Endometrium (tissue), 2 donors: Measurements from ENCODE around the gene HMGCS1.
"Not testable (repeated sequence)": the region's sequence is repeated elsewhere in the genome, so short reads cannot be mapped to it uniquely, and the experiment has no call there.

Experiments used
- FAIRE-seq: peaks from 2 replicates; lab custom pipeline; 2012; peaks lifted over from hg19 to GRCh38; lab: Jason Lieb, UNC
- donor health status: control.
- donor health status: control.

HMGCS1 gene

DNA sequence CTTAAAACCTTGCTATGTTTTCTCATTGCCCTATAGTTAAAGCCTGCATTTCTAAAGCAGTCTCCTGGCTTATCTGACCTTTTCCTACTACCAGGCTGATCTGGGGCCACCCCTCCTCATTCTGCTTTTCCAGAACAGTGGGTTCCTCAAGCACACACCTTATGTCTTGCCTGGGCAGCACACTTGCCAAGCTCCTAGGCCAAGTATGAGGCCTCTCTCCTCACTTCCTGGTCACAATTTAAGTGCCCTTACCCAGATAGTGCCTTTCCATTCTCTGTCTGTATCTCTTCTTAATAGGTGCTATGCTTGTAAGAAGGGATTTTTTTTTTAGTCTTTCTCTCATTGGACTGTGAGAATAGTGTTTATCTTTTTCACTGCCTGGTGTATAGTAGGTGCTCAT is 39.7 kb downstream of the HMGCS1 start:
- no peak for FAIRE-seq

DNA sequence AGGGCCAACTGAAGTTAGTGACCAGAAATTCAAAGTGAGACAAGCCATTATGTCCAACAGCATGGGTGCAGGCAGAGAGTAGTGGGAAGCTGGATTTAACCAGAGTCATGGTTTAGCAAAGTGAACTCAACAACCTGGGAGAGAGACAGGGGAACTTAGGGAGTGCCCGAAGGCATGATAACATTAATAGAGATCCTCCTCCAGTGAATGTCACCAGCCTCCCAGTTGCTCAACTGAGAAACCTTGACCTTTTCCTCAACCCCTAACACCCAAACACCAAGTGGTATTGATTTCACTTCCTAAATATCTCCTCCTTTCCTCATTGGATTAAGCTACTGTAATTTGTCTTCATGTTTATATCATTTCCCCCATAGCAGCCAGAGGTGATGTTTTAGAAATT is 42.6 kb downstream of the HMGCS1 start:
- no peak for FAIRE-seq

DNA sequence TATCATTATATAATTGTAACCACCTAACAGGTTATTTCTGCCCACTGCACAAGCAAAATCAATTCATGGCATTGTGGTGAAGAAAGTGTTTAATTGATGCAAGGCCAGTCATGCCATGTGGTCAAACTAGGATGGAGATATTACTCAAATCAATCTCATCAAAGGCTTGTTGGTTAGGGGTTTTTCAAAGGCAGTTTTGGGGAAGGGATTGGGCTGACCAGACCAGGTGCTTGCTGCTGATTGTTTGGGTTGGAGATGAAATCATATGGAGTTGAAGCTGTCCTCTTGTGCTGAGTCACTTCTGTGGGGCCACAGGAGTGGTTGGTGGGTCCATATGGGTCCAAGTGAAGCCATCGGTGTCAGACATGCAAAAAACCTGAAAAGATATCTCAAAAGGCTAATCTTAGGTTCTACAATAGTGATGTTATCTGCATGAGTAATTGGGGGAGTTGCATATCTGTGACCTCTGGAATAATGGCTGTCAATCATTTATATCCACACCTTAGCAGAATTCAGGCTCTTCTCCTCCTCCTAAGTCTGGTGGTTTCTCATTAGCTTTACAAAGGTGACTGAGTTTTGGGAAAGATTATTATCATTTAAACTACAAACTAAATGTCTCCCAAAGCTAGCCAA is 44.9 kb downstream of the HMGCS1 start:
- FAIRE-seq: no peak

DNA sequence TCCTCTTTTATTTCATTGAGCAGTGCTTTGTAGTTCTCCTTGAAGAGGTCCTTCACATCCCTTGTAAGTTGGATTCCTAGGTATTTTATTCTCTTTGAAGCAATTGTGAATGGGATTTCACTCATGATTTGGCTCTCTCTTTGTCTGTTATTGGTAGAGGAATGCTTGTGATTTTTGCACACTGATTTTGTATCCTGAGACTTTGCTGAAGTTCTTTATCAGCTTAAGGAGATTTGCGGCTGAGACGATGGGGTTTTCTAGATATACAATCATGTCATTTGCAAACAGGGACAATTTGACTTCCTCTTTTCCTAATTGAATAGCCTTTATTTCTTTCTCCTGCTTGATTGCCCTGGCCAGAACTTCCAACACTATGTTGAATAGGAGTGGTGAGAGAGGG is 50.9 kb downstream of the HMGCS1 start:
- FAIRE-seq: not testable (repeated sequence)

DNA sequence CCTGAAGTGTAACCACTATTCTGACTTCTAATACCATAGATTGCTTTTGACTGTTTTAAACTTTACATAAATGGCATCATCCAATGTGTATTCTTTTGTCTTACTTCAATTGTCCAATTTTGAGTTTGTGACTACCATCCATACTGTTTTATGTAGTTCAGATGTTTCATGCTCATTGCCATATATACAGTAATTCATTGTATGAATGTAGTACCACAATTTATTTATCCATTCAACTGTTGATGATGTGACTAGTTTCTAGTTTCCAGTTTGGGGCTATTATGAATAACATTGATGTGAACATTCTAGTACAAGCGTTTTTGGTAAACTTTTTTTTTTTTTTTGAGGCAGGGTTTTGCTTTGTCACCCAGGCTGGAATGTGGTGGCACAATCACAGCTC is 55.1 kb downstream of the HMGCS1 start:
- no peak for FAIRE-seq

DNA sequence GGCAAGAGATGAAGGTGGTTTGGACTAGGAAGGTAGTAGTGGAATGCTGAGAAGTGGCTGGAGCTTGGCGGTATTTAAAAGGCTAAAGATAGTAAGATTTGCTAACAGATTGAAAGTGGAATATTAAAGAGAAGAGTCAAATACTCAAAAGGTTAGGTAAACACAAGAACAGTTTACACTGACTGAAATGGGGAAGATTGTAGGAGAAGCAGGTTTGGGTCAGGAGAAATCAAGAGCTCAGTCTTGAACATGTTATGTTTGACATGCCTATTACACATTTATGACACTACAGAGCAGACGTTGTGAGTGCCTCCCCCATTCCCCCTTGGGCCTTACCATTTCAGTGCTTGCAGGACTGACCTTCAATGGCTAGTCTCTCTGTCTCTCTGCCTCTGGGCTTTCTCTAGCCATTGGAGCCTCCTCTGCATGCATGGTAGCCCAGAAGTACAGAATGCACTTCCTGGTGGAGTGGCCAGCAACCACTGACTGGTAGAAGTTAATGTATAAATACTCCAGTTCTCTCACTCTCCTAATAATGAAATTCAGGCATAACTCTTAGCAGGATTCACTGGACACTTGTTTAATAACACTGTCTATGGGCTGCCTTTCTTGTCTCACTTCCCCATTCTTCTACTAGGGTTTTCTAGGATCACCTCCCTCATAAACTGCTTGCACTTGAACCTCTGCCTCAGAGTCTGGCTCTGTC is 56.8 kb downstream of the HMGCS1 start:
- FAIRE-seq: no peak

DNA sequence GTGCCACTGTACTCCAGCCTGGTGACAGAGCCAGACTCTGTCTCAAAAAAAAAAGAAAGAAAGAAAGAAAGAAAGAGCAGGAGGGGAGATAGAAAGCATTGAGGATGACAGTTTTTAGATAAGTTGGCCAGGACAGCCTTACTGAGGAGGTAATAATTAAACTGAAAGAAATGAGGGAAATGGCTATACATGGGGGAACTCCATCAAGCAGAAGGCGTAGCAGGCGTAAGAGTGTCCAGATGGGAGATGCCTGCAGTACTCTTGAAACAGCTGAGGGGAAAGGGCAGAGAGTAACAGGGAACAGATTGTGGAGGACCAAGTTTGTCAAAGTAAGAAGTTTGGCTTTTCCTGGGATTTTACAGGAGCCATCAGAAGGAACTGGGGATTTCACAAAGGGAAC is 57.5 kb downstream of the HMGCS1 start:
- FAIRE-seq: no peak

DNA sequence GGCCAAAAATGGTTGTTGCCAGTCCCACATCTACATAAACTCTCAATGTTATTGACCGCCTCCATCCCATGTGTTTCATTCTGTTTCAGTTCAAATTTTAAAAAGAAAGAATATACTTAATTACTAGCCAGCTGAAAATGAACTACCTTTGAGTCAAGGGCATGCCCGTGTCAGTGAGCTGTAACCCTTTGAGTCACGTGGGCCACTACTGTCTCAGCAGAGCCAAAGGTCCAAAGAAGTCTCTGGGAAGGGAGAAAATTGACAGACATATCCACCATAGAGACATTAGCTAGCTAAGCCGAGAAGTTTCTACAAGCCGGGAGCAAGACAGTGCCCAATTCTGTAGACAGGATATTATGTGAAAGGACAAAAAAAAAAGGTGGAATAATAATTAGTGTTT is 61.5 kb downstream of the HMGCS1 start:
- FAIRE-seq: no peak

DNA sequence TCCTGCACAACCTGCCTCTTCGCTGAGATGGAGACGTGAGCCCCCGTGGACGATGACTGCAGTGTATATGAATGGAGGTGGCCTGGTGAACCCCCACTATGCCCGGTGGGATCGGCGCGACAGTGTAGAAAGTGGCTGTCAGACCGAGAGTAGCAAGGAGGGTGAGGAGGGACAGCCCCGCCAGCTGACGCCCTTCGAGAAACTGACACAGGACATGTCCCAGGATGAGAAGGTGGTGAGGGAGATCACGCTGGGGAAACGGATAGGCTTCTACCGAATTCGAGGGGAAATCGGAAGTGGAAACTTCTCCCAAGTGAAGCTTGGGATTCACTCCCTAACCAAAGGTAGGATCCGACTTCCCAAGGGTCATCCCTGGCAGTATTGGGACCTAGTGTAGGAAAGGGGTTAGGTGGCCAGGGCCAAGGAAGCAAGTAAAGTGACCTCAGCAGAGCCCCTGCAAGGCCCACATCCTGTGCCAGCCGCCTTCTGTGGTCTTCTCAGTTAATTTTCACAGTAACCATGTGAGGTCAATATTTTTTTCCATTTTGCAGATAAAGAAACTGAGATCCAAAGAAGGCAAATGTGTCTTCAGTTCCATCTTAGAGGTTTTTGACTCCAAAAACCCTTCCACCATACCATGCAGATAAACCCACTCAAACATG is 67.4 kb downstream of the HMGCS1 start:
- no peak for FAIRE-seq

DNA sequence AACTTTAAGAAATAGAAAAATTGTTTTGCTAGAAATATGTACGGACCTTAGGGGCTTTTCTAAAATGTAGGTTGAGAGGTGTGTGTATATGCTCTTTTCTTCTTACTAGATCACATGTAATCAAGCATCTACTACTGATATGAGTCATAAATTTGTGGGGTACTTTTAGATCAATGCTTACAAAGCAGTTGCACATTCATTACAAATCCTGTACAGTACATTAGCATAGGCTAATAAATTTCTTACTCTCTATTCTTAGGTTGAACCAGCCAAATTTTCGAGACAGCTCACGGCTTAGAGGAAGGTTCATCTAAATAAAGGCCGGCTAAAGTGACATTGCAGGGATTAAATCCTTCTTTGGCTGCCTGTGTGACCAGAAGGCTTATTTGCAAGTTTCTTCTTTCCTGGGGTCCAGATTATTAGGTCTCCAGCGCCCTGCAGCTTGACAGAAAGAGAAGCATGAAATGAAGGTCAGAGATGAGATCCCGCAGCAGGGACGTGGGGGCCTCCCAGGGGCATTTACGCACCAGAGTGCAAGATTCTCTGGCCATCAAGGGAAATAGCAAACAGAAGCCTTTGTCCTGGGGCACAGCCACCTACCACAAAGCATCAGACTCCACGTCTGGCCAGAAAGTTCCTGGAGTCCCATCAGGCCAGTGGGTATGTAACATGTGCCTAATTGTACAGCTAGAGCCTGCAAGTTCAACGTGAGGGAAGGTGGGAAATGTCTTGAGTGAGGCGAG is 68.2 kb downstream of the HMGCS1 start:
- no peak for FAIRE-seq

DNA sequence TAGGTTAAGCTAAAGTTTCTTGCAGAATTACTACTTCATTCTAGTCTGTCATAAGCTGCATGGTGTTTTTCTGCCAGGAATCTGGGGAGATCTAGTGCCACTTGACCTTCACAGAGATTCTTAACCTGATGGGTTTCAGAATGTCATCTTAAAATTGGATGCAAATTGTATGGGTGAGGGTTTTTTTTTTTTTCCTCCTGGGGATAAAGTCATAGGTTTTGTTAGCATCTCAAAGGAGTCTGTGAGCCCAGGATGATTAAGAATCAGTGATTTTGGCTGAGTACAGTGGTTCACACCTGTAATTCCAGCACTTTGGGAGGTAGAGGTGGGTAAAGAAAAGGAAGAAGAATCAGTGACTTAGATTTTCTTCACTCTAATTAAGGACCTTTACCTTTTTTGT is 69.9 kb downstream of the HMGCS1 start:
- FAIRE-seq: no peak

DNA sequence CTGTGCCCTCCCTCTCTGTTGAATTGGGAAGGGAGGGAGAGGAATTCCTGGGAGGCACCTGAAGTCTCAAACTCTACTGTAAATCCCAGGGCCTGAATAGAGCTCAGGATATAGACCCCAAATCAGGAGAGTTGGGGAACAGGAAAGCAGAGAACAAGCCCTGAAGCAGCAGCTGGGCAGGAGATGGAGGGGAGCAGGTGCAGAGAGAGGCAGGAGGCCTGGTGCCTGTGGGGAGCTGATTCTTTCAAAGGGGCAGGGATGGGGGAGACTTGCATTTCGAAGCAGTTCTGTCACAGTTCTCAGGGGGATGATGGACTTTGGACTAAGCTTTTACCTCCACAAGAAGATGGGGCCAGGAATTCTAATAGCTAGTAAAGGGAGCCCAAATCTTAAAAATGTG is 71.0 kb downstream of the HMGCS1 start:
- no peak for FAIRE-seq
